GM18520 (cell line): Measurements from ENCODE around the gene SERINC3.
A peak's percentile ranks its signal among the peaks of the same experiment; 100 is the strongest.
"Not testable (repeated sequence)": the region's sequence is repeated elsewhere in the genome, so short reads cannot be mapped to it uniquely, and the experiment has no call there.

ENCODE experiments used
- ATAC-seq: cut with Tn5 transposase; IDR thresholded peaks from one replicate; pipeline ENCODE4 v1.9.1; 2021; ENCODE audit not compliant: unreplicated experiment

The SERINC3 gene

DNA sequence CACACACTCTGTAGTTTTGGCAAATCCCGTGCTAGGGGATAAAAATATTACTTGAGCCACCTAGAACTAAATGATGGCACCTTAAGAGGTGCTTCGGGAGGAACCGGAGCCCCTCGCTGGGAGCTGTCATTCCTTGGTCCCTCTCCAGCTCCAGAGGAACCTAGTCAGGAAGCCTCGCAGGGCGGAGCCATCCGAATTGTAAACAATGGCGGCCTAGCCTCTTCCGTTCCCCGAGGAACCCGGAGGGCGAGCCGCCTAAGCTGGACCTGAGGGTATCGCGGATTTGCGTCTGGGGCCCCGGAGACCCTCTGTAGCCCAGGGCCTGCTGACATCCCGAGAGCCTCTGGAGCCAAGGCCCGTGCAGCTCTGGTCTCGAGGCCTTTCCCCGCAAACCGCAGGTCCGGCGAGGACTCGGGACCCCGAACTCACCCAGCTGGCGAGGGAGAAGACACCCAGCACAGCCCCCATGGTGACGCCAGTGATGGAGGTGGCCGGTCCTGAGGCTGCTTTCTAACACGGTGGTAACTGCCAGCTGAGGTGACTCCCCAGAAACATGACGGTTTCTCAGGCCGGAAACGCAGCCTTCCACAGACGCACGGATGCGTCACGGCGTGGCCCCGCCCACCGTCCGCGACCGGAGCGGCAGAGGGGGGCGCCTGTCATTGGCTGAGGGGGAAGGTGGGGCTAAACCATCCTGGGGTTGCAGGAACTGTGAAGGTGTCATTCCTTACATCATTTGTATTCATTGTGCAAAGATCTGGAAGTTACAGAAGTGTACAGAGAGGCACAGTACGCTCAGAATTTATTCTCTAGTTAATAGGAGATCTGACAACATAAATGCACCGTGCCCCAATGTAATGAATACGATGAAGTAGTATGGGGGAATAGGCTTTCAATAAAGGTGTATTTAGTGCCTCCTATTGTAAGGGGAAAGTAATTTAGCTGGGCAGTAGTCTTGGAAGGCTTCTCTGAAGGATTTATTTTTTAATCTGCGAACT, at the start of gene SERINC3:
Gene SERINC3, minus strand, starts transcription at position 587 of the 998 bp plus-strand sequence. Its CDS starts 119 bp downstream, at position 468.
- ATAC-seq = peak; percentile 90

DNA sequence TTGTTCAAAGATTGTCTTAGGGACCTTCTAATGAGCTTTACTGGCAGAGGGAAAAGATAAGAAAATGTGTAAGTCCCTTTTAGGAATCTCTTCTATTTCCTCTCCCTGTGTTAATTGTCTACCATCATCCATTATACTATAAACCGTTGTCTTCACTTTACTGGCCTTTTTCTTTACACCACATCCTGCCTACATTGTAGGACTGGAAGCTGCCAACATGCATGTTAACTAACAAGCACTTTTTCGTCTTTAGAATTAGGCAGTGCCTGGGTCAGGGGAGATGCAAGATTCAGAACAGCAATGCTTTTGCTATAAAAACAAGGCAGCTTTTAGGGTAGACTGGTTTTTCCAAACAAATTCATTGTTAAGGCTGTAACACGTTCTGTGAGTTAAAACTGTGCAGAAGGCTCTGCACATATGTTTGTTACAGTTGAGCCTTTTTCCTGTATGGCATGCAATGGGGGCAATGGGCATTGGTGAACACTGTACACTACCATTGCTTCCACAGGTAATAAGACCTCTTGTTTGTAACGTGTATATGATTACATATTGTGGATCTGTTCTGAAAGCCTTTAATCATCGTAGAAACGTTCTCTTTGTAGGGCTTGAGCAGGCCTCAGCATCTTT, 49.6 kb upstream of the SERINC3 start:
- ATAC-seq = no peak

DNA sequence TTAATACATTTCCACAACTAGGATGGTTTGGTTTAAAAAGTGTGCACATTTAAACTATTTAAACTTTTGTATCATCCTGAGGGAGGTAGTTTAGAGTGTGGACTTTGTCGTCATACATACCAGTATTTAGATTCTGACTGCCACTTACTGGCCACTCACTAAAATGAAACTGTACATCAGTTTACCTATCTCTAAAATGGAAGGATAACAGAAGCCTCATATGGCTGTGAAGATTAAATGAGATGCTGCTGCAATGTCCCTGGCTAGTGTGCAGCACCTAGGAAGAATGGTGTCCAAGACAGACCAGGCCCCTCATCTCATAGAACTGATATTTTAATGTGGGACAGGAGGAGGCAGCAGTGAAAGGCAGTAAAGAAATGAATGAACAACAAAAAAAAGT, 48.5 kb upstream of the SERINC3 start:
- no peak for ATAC-seq

DNA sequence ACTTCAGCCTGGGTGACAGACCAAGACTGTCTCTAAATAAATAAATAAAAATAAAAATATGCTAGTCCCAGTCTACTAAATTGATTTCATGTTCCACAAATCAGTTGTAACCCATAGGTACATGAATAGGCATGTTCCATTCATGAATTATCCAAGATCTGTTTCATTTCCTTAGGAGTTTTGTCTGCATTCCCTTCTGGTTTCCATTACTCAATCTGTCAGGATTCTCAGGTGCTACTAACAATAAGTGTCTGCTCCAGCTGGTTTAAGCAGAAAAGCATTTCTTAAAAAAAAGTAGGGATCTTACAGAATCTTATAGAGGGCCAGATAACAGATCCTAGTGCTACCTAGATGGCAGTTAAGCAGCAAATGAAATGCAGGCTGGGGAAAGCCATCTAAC, 44.9 kb upstream of the SERINC3 start:
- ATAC-seq = no peak

DNA sequence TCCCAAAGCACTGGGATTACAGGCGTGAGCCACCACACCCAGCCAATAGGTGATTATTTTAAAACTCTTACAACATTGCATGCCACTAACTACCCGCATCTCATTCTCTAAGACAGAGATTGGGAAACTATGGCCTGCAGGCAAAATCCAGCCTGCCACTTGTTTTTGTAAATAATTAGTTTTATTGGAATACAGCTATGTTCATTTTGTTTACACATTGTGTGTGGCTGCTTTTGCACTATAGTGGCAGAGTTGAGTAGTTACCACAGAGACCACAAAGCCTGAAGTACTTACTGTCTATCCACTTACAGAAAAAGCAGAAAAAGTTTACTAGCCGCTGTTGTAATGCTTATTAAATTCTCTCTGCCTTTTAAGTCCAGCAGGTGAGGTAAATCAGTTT, 44.1 kb upstream of the SERINC3 start:
- no peak for ATAC-seq

DNA sequence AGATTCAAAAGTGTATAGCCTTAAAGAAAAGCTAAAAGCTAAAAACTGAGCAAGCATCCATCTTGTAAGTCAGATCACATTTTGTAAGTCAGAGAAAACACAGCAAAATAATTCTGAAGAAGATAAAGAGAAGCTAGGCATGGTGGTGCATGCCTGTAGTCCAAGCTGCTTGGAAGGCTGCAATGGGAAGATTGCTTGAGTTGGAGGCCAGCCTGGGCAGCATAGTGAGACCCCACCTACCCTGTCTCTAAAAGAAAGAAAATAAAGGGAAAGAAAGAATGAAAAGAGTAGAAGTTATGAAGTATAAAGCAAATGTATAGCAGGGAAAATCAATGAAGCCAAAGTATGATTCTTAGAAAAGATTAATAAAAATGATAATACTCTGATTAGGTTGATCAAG, 40.0 kb upstream of the SERINC3 start:
- no peak for ATAC-seq

DNA sequence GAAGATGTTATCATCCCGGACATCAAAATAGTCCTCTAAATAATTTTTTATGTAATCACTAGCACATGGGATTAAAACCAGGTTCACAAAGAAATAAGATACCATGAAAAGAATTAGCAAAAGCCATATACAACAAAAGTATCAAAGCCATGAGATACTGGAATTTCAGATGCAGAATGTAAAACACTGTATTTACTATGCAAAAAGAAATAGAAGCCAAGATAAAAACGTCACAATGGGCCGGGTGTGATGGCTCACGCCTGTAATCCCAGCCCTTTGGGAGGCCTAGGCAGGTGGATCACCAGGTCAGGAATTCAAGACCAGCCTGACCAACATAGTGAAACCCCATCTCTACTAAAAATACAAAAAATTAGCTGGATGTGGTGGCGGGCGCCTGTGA, 38.9 kb upstream of the SERINC3 start:
- not testable (repeated sequence) for ATAC-seq

DNA sequence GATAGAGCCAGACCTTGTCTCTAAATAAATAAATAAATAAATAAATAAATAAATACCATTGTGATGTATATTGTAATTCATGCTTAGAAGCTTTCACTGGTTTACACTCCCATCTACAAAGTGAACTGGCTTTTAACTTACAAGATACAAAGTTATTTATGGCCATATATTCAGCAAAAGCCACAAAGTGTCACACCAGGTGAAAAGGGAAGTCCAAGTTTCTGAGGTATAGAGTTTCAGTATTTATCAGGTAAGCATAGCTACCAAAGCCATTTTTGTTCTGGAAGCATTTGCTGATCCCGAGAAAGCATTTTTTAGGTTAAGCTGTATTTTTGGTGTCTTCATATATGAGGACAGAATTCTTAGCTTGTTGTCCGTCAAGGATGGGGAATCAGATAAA, 38.4 kb upstream of the SERINC3 start:
- ATAC-seq = no peak

DNA sequence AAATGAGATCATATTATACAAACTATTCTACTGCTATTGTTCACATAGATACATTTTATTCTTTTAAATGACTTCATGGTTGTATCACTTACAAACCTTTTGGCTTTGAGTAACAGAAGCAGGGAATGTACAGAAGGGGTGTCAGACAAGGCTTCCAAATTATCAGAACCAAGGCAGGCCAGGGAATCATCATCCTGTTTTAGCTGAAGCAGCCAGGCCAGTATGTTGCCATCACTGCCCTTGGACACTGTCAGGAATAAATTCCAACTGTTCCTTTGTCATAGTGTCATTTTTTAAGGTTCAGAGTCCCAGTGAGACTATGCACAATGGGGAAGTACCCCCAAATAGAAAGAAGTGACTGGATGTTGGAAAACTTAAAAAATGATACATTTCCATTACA, 37.4 kb upstream of the SERINC3 start:
- ATAC-seq = no peak

DNA sequence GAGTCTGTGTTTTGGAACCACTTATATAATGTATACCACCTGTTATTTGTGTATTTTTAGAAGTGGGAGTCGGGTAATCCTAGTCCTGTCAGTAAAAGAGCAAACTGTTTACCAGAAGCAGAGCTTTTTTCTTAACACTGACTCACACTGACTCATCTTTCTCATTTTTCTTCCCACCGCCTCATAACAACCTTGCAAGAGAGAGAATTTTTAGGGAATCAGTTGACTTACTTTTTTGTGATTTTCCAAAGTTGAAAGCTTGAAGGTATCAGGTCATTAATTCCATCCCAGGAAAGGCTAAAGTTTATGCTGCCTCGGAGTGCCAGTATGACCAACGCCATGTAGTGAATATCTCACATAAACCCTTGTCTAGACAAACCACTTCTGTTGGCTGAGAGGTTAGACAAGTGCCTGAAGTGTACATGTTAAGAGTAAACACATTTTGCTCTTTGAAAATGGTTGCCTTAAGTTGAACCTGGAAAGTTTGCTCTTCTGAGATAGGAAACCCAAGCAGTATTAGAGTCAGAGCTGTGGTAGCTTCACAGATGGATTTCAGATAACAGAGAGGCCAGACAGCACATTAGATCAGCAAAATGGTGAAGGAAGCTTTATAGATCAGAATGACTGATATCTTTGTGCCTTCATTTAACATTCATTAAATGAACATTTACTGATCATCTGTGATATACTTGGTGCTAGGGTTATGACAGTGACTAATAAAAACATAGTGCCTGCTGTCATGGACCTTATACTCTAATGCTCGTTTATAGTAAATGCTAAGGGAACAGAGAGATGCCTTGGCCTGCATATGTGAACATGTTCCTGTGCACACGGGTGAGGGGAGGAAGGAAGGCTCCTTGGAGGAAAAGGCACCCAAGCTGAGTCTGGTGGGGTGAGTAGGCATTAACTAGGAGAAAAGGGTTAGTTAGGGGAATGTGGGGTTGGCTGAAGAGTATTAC, 31.4 kb upstream of the SERINC3 start:
- ATAC-seq = no peak

DNA sequence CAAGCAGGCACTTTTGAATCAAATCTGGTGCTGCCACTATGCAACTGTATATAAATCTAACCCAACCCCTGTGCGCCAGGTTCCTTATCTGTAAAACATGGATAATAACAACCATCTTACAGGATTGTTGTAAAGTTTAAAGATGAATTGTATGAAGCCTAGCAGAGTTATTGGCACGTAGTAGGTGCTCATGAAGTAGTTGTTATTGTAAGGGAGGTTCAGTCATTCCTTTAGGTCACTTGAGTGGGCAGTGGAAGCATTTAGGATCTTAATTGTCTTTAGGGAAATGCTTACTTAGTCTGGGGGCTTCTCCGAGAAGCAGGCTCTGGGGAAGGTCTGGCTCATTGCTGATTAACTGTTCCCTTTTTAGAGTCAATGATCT, 30.7 kb upstream of the SERINC3 start:
- ATAC-seq = no peak

DNA sequence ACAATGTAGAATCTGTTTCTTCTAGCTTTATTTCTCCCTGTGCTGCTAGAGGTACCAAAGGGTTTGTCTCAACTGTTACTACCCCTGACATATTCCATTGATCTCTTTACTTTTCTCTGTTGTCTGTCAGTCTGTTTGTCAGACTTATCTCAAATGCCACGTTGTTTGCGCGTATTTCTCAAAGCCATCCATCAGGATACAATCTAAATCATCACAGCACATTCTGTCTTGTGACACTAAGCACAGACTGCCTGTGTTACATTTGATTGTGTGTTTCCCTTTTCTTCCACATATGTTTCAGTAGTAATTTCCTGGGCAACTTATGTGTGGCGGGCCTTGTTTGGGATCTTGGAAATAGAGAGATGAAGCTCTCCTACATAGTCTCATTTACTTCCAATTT, 30.2 kb upstream of the SERINC3 start:
- ATAC-seq = no peak

DNA sequence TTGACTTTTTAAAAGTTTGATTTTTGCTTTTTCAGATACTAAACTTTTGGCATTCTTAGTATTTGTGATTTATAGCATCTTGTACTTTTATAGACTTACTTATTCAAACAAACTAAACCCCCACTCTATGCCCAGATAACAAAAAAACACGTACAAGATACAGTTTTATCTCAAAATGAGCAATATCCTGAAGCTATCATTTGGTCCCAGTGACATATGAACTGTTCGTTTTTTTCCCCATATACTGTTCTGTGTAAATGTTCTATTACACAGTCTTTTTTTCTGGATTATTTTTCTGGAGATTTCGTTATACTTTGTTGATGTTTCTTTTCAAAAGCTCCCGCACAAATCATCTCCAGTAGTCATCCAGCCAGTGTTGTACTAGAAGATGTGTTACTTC, 27.3 kb upstream of the SERINC3 start:
- no peak for ATAC-seq

DNA sequence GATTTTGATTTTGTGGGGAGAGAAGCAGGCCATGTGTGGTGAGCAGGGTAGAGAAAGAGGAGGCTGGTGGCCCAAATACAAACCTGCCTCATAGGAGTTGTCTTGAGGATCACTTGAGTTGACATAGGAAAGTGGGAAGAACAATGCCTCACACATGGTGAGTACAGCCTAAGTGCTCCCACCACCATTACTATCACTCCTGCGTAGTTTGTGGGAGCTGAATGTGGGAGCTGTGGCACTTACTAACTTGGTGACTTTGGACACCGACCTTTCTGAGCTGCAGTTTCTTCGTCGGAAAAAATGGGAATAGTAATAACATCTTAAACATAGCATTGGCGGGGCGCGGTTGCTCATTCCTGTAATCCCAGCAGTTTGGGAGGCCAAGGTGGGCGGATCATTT, 25.5 kb upstream of the SERINC3 start:
- no peak for ATAC-seq

DNA sequence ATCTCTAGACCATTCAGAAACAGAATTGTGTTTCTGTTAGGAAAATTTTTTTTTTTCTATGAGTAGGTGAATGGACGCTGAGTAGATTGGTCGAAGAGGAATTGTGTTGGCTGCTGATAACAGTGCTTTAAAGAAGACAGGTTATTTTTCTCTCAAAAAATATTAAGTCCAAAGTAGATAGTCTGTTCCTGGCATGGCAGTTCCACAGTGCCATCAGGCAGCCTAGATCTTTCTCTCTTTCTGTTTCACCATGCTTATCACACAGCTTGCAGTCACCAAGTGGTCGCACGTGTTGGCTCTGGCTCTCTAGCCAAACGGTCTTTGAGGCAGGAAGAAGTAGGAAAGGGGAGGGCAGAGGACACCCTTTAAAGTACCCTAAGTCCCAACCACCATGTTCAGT, 22.4 kb upstream of the SERINC3 start:
- ATAC-seq = no peak

DNA sequence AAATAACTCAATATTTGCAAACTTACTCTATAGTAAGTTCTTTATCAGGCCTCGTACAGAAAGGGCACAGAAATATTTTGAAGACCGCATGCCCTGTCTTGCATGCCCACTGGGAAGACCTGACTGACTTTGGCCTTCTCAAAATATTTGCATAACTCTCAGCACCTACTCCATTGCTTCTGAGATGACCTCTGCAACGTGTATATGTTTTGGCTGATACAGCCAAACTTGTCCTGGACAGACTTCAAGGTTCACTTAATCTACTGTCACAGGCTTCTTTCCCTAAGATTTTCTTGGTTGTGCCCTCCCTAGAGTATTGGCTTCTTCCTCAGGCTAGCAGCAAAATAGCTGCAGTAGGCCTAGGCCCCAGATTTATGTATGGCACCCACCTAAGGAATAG, 21.5 kb upstream of the SERINC3 start:
- no peak for ATAC-seq

DNA sequence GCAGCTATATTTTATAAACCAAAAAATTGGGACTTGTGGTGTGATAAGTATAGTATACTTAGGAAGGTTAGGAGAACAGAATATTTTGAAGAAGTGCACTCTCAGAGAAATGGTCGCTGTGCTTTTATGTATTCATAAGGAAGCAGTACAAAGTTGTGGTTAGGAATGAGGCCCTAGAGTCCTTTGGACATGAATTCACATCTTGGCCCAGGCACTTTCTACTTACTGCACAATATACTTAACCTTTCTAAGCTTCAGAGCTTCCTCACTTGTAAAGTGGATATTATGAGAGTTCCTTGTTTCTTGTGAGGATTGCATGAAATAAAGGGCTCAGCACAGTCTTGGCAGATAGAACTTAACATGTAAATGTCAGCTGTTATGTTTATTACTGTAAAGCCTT, 21.0 kb upstream of the SERINC3 start:
- ATAC-seq = no peak

DNA sequence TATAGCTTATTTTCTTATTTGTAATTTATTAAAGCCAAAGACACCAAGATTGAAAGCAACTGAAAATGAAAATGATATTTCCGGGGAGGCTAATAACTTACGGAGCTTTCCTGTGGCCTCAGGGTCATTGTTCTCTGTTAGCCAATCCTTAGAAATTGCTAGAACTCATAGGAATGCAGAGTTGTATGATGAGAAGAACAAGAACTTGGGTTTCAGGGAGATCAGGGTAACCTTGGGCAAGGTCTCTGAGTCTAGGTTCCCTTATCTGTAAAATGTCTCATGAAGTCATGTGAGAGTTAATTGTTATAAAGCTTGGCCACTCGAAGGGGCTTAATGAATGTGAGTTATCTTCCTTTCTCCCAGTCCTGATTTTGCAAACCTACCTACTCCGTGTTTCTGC, 20.1 kb upstream of the SERINC3 start:
- no peak for ATAC-seq

DNA sequence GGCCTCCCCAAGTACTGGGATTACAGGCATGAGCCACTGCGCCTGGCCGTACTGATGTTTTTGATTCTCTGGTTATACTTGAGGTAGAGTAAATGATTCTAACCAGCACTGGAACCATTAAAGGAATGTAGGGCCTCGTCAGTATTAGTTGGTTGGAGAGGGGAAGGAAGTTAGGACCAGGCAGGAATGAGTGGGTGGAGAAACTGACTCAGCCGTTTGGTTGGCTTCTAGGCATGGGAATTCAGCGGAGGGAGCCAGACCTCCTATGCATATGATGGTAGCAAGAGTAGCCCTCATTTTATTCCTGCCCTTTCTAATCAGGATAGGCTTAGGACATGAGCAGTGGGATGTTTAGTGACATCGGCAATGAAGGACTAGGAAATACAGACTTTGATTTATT, 19.0 kb upstream of the SERINC3 start:
- ATAC-seq = no peak

DNA sequence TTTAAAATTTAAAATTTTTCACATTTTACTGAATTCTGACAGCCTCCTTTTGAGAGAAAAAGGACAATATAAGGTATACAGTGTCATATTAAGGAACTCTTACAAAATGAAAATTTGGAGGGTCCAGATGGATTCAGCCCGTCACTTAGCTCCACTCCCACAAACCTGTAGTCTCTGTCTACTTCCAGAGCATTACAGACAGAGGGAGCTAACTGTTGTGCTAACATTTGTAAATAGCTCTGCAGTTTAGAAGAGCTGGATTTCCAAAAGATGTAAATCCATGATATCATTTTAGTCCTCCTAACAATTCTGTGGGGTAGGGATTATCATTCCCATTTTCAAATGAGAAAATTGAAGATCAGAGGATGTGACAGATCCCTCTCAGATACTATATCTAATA, 16.1 kb upstream of the SERINC3 start:
- ATAC-seq = no peak

DNA sequence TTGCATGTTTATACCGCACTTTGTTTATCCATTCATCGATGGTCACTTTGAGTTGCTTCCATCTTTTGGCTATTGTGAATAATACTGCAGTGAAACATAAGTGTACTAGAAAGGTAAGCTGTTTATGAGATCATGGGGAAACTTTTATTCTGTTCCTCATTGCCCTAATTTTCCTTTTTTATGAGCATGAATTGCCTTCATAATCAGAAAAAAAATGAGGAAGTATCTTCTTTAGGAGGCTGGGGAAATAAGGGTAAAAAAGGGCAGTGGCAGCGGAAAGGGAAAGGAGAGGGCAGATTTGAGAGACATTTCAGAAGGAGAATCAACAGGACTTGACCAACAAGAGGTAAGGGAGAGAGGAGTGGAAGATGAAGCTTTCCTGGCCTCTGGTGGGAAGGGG, 14.3 kb upstream of the SERINC3 start:
- no peak for ATAC-seq
